Activated naive CD4-positive, alpha-beta T cell treated with anti-CD3 and anti-CD28 coated beads, Interleukin-2, amount 10 ng/mL, durations not matched to agents 7 days and 5 days (primary cell): Measurements from ENCODE around the gene FOLR2.

Experiments used
- CTCF ChIA-PET: fragments of 350-600 bp; sonication (Branson Sonifier 250); formaldehyde crosslinking; loops from one replicate; lab custom pipeline; 2021; ENCODE audit warnings: antibody characterized with exemption; lab: Charles Lee
- DNase-seq: peaks from one replicate; pipeline ENCODE4 v3.0.0-alpha.2; 2020
- H3K27ac Mint-ChIP-seq: one replicate; pipeline ENCODE4 v1.8.0; 2021; ENCODE audit warnings: mild to moderate bottlenecking, moderate library complexity, mixed read lengths
- H3K27me3 Mint-ChIP-seq: one replicate; pipeline ENCODE4 v1.8.0; 2021; ENCODE audit warnings: mild to moderate bottlenecking, mixed read lengths
- H3K36me3 Mint-ChIP-seq: one replicate; pipeline ENCODE4 v1.8.0; 2021; ENCODE audit warnings: mixed read lengths
- H3K4me1 Mint-ChIP-seq: one replicate; pipeline ENCODE4 v1.8.0; 2021; ENCODE audit warnings: mixed read lengths
- H3K4me3 Mint-ChIP-seq: one replicate; pipeline ENCODE4 v1.8.0; 2021; ENCODE audit warnings: mild to moderate bottlenecking, moderate library complexity, mixed read lengths
- H3K9me3 Mint-ChIP-seq: one replicate; pipeline ENCODE4 v1.8.0; 2021; ENCODE audit warnings: mixed read lengths

Gene FOLR2

GRCh38 chr11:72228844-72229231 lies 12.2 kb downstream of the FOLR2 start:
- Mint-ChIP-seq H3K9me3 (no peaks in the 10 kb centered on the region), H3K27ac (no peak overlapping the region), H3K36me3 (peaks cover 33% of the 10 kb centered on the region), H3K27me3 (no peaks in the 10 kb centered on the region), H3K4me3 (no peak overlapping the region), H3K4me1 (peaks cover 16% of the 10 kb centered on the region)
- peak; percentile 15 for DNase-seq
- CTCF ChIA-PET = interaction anchor here (1.1 to 1.2 kb wide), 2 partner anchors 9 to 202 kb away, joined by 3 to 5 read pairs; no protein-coding TSS in a partner anchor

- Mint-ChIP-seq H3K4me3 (no peak overlapping the region), H3K4me1 (peaks cover 16% of the 10 kb centered on the region), H3K9me3 (no peaks in the 10 kb centered on the region), H3K36me3 (peaks cover 37% of the 10 kb centered on the region), H3K27ac (no peak overlapping the region), H3K27me3 (no peaks in the 10 kb centered on the region)
- CTCF ChIA-PET = no interaction called here
- DNase-seq = peak; percentile 14
Observed at GRCh38 chr11:72229336-72229924, 12.8 kb downstream of the FOLR2 start.

- no peak overlapping the region for H3K4me3 Mint-ChIP-seq
Observed at GRCh38 chr11:72229925-72230763, 13.6 kb downstream of the FOLR2 start.

DNA sequence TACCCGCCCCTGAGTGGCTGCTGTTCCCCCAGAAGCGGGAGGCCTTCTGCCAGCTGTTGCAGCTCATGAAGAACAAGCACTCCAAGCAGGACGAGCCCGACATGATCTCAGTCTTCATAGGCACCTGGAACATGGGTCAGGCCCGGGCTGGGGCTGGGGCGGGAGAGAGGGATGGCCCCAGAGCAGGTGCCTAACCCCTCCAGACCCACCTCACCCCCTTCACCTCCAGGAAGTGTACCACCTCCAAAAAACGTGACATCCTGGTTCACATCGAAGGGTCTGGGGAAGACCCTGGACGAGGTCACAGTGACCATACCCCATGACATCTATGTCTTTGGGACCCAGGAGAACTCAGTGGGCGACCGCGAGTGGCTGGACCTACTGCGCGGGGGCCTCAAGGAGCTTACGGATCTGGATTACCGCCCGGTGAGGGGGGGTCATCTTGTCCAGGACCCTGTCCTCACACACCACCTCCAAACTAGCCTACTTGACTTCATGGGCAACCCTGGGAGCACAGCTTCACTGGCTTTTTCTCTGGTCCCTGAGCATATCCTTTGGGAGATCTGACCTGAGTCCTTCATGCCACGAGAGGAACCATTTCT lies 14.3 kb downstream of the FOLR2 start:
- H3K27me3 Mint-ChIP-seq = no peaks in the 10 kb centered on the region
- H3K36me3 Mint-ChIP-seq = peaks cover 42% of the 10 kb centered on the region
- CTCF ChIA-PET = no interaction called here
- H3K9me3 Mint-ChIP-seq = no peaks in the 10 kb centered on the region
- H3K4me1 Mint-ChIP-seq = peaks cover 7% of the 10 kb centered on the region
- DNase-seq = no peak
- H3K27ac Mint-ChIP-seq = no peak overlapping the region
- H3K4me3 Mint-ChIP-seq = no peak overlapping the region

More at GRCh38 chr11:72229925-72230763, 13.6 kb downstream of the FOLR2 start:
- Mint-ChIP-seq H3K36me3 (peaks cover 42% of the 10 kb centered on the region), H3K4me1 (peaks cover 15% of the 10 kb centered on the region), H3K27ac (no peak overlapping the region), H3K27me3 (no peaks in the 10 kb centered on the region), H3K9me3 (no peaks in the 10 kb centered on the region)
- DNase-seq = peak; percentile 17
- CTCF ChIA-PET = no interaction called here

GRCh38 chr11:72231396-72232259 lies 15.0 kb downstream of the FOLR2 start:
- no peaks in the 10 kb centered on the region for H3K4me1 Mint-ChIP-seq
- DNase-seq = no peak
- peaks cover 46% of the 10 kb centered on the region for H3K36me3 Mint-ChIP-seq
- H3K9me3 Mint-ChIP-seq = no peaks in the 10 kb centered on the region
- CTCF ChIA-PET = no interaction called here
- H3K27ac Mint-ChIP-seq = no peak overlapping the region
- H3K27me3 Mint-ChIP-seq = no peaks in the 10 kb centered on the region
- no peak overlapping the region for H3K4me3 Mint-ChIP-seq

- Mint-ChIP-seq H3K4me1 (no peaks in the 10 kb centered on the region), H3K4me3 (no peak overlapping the region), H3K36me3 (peaks cover 50% of the 10 kb centered on the region), H3K27ac (no peak overlapping the region), H3K27me3 (no peaks in the 10 kb centered on the region), H3K9me3 (no peaks in the 10 kb centered on the region)
- CTCF ChIA-PET = no interaction called here
- DNase-seq = peak; percentile 5
Observed at GRCh38 chr11:72232260-72233055, 15.9 kb downstream of the FOLR2 start.

DNA sequence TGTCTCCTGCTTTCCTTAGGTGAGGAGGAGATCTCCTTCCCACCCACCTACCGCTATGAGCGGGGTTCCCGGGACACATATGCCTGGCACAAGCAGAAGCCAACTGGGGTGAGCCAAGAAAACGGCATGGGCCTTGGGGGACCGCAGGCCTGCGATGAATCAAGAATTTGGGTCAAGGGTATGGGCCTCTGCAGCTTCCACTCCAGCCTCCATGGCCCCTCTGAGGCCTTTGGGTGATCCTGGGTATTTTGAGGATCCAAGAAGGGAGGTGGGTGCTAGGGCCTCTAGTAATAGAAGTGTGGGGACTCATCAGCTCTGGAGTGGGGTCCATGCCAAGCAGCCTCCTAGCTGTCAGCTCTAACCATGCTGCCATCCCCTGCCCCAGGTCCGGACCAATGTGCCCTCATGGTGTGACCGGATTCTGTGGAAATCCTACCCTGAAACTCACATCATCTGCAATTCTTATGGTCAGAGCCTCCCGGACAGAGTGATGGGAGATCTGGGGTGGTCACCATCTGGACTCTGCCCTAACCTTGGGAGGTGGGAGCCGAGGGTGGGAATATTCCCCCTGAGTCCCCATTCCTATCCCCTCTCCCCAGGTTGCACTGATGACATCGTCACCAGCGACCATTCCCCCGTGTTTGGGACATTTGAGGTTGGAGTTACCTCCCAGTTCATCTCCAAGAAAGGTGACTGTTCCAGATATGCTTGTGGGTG lies 16.6 kb downstream of the FOLR2 start:
- H3K9me3 Mint-ChIP-seq = no peaks in the 10 kb centered on the region
- peak; percentile 11 for DNase-seq
- no peak overlapping the region for H3K4me3 Mint-ChIP-seq
- H3K4me1 Mint-ChIP-seq = no peaks in the 10 kb centered on the region
- H3K27ac Mint-ChIP-seq = no peak overlapping the region
- H3K36me3 Mint-ChIP-seq = peaks cover 54% of the 10 kb centered on the region
- CTCF ChIA-PET = no interaction called here
- peaks cover 3% of the 10 kb centered on the region for H3K27me3 Mint-ChIP-seq

DNA sequence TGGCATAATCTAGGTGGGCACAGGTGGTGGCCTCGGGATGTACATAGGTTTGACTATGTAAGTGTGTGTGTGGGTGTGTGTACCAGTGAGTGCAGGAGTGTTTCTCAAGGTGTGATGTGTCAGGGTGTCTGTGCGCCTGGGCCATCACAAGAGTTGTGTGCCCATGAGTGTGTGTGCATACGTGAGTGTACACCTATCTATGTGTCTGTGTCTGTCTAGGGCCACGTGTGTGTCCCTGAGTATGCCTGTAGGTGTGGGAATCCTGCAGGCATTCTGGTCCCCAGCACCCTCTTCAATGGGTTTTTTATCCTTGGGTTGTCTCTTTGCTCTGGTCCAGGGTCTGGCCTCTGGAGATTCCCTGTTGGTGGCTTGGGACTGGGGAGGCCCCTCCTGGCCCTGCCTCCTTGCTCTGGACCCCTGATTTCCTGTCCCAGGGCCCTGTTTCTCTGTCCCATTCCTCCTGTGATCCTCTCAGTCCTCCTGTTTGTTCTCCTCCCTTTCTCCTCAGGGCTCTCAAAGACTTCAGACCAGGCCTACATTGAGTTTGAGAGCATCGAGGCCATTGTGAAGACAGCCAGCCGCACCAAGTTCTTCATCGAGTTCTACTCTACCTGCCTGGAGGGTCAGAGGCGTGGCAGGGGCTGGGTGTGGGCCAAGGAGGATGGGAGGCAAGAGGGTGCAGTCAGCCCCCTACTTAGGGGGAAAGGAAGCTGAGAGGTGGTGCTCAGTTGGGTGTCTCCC lies 17.3 kb downstream of the FOLR2 start:
- Mint-ChIP-seq H3K36me3 (peaks cover 53% of the 10 kb centered on the region), H3K9me3 (no peaks in the 10 kb centered on the region)
- CTCF ChIA-PET = interaction anchor here (1.5 kb wide), 1 partner anchor 197 kb away, joined by 4 read pairs; no protein-coding TSS in a partner anchor

DNA sequence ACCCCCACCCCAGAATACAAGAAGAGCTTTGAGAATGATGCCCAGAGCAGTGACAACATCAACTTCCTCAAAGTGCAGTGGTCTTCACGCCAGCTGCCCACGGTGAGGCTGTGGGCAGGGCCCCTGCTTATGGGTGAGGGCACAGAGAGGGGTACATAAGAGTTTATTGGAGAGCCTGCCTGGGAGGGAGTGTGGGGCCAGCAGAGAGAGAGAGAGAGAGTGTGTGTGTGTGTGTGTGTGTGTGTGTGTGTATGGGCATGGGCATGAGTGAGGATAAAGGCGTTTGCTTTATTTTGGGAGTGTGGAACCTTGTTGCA lies 17.9 kb downstream of the FOLR2 start:
- no peaks in the 10 kb centered on the region for H3K9me3 Mint-ChIP-seq
- peaks cover 15% of the 10 kb centered on the region for H3K27me3 Mint-ChIP-seq
- no peak for DNase-seq
- peaks cover 49% of the 10 kb centered on the region for H3K36me3 Mint-ChIP-seq
- CTCF ChIA-PET = interaction anchor here (1.5 kb wide), 1 partner anchor 196 kb away, joined by 4 read pairs; no protein-coding TSS in a partner anchor
- peaks cover 3% of the 10 kb centered on the region for H3K4me1 Mint-ChIP-seq
- H3K4me3 Mint-ChIP-seq = no peak overlapping the region
- no peak overlapping the region for H3K27ac Mint-ChIP-seq

More for the DNA sequence above, 17.3 kb downstream of the FOLR2 start:
- Mint-ChIP-seq H3K27me3 (peaks cover 10% of the 10 kb centered on the region), H3K4me3 (no peak overlapping the region), H3K27ac (peak overlapping the region; percentile 25), H3K4me1 (no peaks in the 10 kb centered on the region)
- peak; percentile 8 for DNase-seq

DNA sequence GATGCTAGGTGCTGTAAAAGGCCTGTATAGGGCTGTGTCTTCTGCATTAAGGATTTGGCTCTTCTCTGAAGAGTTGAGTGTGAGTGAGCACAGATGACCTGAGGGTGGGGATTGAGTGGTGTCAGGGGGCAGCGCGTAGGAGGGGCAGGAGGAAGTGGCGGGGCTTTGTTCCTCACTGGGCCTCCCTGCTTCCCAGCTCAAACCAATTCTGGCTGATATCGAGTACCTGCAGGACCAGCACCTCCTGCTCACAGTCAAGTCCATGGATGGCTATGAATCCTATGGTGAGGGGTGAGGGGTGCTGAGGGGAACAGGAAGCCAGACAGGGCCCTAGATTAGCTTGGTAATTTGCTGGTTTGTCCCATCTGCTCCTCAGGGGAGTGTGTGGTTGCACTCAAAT lies 18.3 kb downstream of the FOLR2 start:
- Mint-ChIP-seq H3K36me3 (peaks cover 46% of the 10 kb centered on the region), H3K4me3 (no peak overlapping the region), H3K9me3 (no peaks in the 10 kb centered on the region), H3K27ac (no peak overlapping the region), H3K27me3 (peaks cover 20% of the 10 kb centered on the region), H3K4me1 (peaks cover 3% of the 10 kb centered on the region)
- CTCF ChIA-PET = interaction anchor here (1.5 kb wide), 1 partner anchor 196 kb away, joined by 4 read pairs; no protein-coding TSS in a partner anchor
- no peak for DNase-seq

DNA sequence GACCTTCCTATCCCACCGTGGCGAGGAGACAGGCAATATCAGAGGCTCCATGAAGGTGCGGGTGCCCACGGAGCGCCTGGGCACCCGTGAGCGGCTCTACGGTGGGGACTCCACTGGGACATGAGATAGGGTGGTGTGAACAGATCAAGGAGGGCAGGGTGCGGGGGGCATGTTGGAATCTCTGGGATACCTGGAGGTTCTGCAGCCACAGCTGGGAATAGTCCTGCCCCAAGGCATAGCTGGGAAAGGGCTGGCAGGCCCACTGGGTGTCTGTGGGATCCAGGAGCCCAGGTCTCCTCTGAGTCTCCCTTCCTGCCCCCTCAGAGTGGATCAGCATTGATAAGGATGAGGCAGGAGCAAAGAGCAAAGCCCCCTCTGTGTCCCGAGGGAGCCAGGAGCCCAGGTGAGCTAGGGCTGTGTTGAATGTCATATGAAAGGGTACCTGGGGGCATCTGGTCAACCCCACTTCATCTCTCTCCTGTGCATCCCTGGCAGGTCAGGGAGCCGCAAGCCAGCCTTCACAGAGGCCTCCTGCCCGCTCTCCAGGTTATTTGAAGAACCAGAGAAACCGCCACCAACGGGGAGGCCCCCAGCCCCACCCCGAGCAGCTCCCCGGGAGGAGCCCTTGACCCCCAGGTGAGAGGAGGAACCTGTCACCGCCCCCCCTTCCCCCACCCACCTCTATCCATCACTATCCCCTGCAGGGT lies 18.9 kb downstream of the FOLR2 start:
- H3K4me1 Mint-ChIP-seq = peaks cover 7% of the 10 kb centered on the region
- H3K27ac Mint-ChIP-seq = peak overlapping the region; percentile 9
- CTCF ChIA-PET = interaction anchor here (1.5 kb wide), 1 partner anchor 195 kb away, joined by 4 read pairs; no protein-coding TSS in a partner anchor
- peaks cover 45% of the 10 kb centered on the region for H3K36me3 Mint-ChIP-seq
- no peaks in the 10 kb centered on the region for H3K9me3 Mint-ChIP-seq
- DNase-seq = peak; percentile 16
- H3K27me3 Mint-ChIP-seq = peaks cover 26% of the 10 kb centered on the region
- no peak overlapping the region for H3K4me3 Mint-ChIP-seq
